Measurements from ENCODE around the gene MTAP. TPM values are rescaled to one million over a fixed set of nuclear protein-coding genes. Genes with fewer than 3 reads are reported as not detected.

The MTAP gene
- total and polyA plus RNA-seq, 2 of the 13 experiments (the other 11 are each of a cell fraction or from before 2014, with no cell fraction given): 16.7 to 51.2 TPM

- H3K79me2 ChIP-seq (ENCODE audit: insufficient read depth, low read length): no peaks in the 10 kb centered on the region
- in situ Hi-C loops (cut with HindIII; ENCODE audit: extremely low pct_ligation_motif_present, low pct_unique_long_range_greater_than_20kb): no loop called here
- no peak for FAIRE-seq
Observed at GRCh38 chr9:21982391-21982790, 180.0 kb downstream of the MTAP start.

More at GRCh38 chr9:21982391-21982790, 180.0 kb downstream of the MTAP start:
- Histone ChIP-seq H2AFZ (ENCODE audit: low read length) (no peak overlapping the region), H3K27ac (ENCODE audit: extremely low read length, insufficient read depth, low read length) (no peak overlapping the region), H3K36me3 (replicated peaks in 1 of 2; ENCODE audit: control insufficient read depth in 1 of 2, insufficient read depth in 2 of 2, low read length in 2 of 2) (no peaks in the 10 kb centered on the region), H3K4me2 (ENCODE audit: low read depth, low read length) (no peak overlapping the region), H3K9ac (ENCODE audit: insufficient read depth, low read depth, low read length) (no peak overlapping the region), H3K27me3 (ENCODE audit: control insufficient read depth in 1 of 2, insufficient read depth in 2 of 2, low read length in 2 of 2) (no peaks in the 10 kb centered on the region), H3K4me3 (replicated peaks in 1 of 3; ENCODE audit: insufficient read depth in 1 of 3, low read depth in 2 of 3, low read length in 3 of 3) (no peak overlapping the region), H4K20me1 (ENCODE audit: insufficient read depth, low read length) (no peaks in the 10 kb centered on the region), H3K4me1 (ENCODE audit: insufficient read depth, low read length) (no peaks in the 10 kb centered on the region), H3K9me3 (ENCODE audit: low read length) (no peaks in the 10 kb centered on the region)
- ATAC-seq (no peak), DNase-seq (ENCODE audit: low spot score) (no peak)
- TF ChIP-seq DPF2 (CRISPR knock-in tag; IDR thresholded peaks at IDR 0.05; ENCODE audit: borderline replicate concordance, low read depth): no peak
- no peak for TF ChIP-seq SIX4 (CRISPR knock-in tag; IDR thresholded peaks at IDR 0.05)
- TF ChIP-seq STAG1 (CRISPR knock-in tag; IDR thresholded peaks at IDR 0.05): no peak
- no peak for TF ChIP-seq USF2 (IDR thresholded peaks at IDR 0.05; ENCODE audit: low read depth, low read length)
- TF ChIP-seq USF2 (CRISPR knock-in tag; IDR thresholded peaks at IDR 0.05; ENCODE audit: borderline replicate concordance): no peak
- TF ChIP-seq ZHX1 (CRISPR knock-in tag; IDR thresholded peaks at IDR 0.05; ENCODE audit: low read depth): no peak
- no peak for TF ChIP-seq CBX5 (CRISPR knock-in tag; IDR thresholded peaks at IDR 0.05; ENCODE audit: borderline replicate concordance)
- no peak for TF ChIP-seq THAP11 (CRISPR knock-in tag; IDR thresholded peaks at IDR 0.05)
- TF ChIP-seq ZNF557 (CRISPR knock-in tag; IDR thresholded peaks at IDR 0.05): no peak
- TF ChIP-seq ZNF207 (IDR thresholded peaks at IDR 0.05; ENCODE audit: borderline replicate concordance): no peak
- TF ChIP-seq KDM3A (CRISPR knock-in tag; IDR thresholded peaks at IDR 0.05; ENCODE audit: low read depth): no peak
- ChIA-PET CTCF (ENCODE audit: low intra/inter-chr PET ratio, low total read pairs) (no interaction called here), POLR2A (no interaction called here)
- intact Hi-C loops (cut with micrococcal nuclease; ENCODE audit: unreplicated experiment): no loop called here
- WGBS (ENCODE audit: low lambda C conversion rate): 8% methylated on average over 1 of the region's 1 CpG
- no TSS peak for BruUV-seq (replicated peaks)
